ENCODE results near the gene PLOD3. TPM values are rescaled to one million over a fixed set of nuclear protein-coding genes. Genes with fewer than 3 reads are reported as not detected.

The PLOD3 gene
- total and polyA plus RNA-seq, 9 of the 15 experiments (the other 6 are each of a cell fraction or from before 2014, with no cell fraction given) = 2.8 to 101 (median 30.9) TPM

- TF ChIP-seq ZNF589 (CRISPR knock-in tag; IDR thresholded peaks at IDR 0.05; ENCODE audit: low read depth) (no peak), ZNF232 (CRISPR knock-in tag; IDR thresholded peaks at IDR 0.05) (no peak), ZNF395 (CRISPR knock-in tag; IDR thresholded peaks at IDR 0.05) (peak; percentile 76; the same call in 1 of the 2 replicates), ZNF133 (CRISPR knock-in tag; IDR thresholded peaks at IDR 0.05) (no peak), SAP30 (IDR thresholded peaks at IDR 0.05; ENCODE audit: borderline replicate concordance, insufficient read depth, low read depth, low read length, poor library complexity, severe bottlenecking) (peak; percentile 71), PATZ1 (CRISPR knock-in tag; IDR thresholded peaks at IDR 0.05; ENCODE audit: borderline replicate concordance) (0 out of 2 replicates have a peak, but pooled peaks have one; percentile 16), BACH1 (tag; IDR thresholded peaks at IDR 0.05) (no peak), STAG1 (CRISPR knock-in tag; IDR thresholded peaks at IDR 0.05; ENCODE audit: borderline replicate concordance) (no peak), TCF7L2 (IDR thresholded peaks at IDR 0.05; ENCODE audit: low read depth, low read length) (no peak), NUFIP1 (IDR thresholded peaks at IDR 0.05; ENCODE audit: partially characterized antibody) (no peak), CAMTA2 (CRISPR knock-in tag; conservative IDR thresholded peaks at IDR 0.05) (0 out of 2 replicates have a peak, but pooled peaks have one; percentile 25), ATF7 (IDR thresholded peaks at IDR 0.05) (0 out of 2 replicates have a peak, but pooled peaks have one; percentile 45), VEZF1 (CRISPR knock-in tag; IDR thresholded peaks at IDR 0.05) (peak; percentile 93), ID3 (CRISPR knock-in tag; IDR thresholded peaks at IDR 0.05) (no peak), ID3 (tag; IDR thresholded peaks at IDR 0.05) (no peak), MYBL2 (IDR thresholded peaks at IDR 0.05; ENCODE audit: low read depth) (no peak), MYBL2 (CRISPR knock-in tag; IDR thresholded peaks at IDR 0.05; ENCODE audit: borderline replicate concordance) (no peak), SAFB2 (IDR thresholded peaks at IDR 0.05; ENCODE audit: borderline replicate concordance, low read depth, low read length, severe bottlenecking) (no peak), PREB (CRISPR knock-in tag; IDR thresholded peaks at IDR 0.05) (no peak; the same call in 1 of the 2 replicates), TCF3 (CRISPR knock-in tag; IDR thresholded peaks at IDR 0.05) (no peak; the same call in 1 of the 2 replicates)
Measured at GRCh38 chr7:101244375-101245146, 27.2 kb upstream of the PLOD3 start, which contains the start of gene FIS1 (continued).

Data from K562 (cell line).